K562 (cell line): ENCODE results near the gene ABCB6. TPM values are rescaled to one million over a fixed set of nuclear protein-coding genes. Genes with fewer than 3 reads are reported as not detected.

ENCODE experiments used
- ATAC-seq: fragments of 200-7000 bp; cut with Tn5 transposase; 3 replicates; pipeline ENCODE4 v1.9.1; 2020; ENCODE audit warnings: moderate library complexity
- BruUV-seq: library from RNA; stranded (reverse); fragments of 400-500 nt; replicated peaks from 2 replicates; lab custom pipeline; 2021; lab: Mats Ljungman, UMichigan
- CTCF ChIA-PET: fragments of 300-600 bp; formaldehyde crosslinking; extraction: SDS; loops from one replicate; lab custom pipeline; 2021; ENCODE audit warnings: low intra/inter-chr PET ratio; lab: Yijun Ruan, JAX
- POLR2A ChIA-PET: fragments of 300-600, 350-650 bp; sonication (Branson Sonifier 250); formaldehyde crosslinking; extraction: SDS; loops from one replicate; lab custom pipeline; 2021; ENCODE audit warnings: antibody characterized with exemption, inconsistent platforms; lab: Yijun Ruan, JAX
- DNase-seq, 4 experiments: peaks; one replicate each; pipeline versions ENCODE4 v3.0.0 to v3.0.0-alpha.2; 2011 to 2018; ENCODE audit warnings: low spot score in 3 of 4, mixed read lengths in 3 of 4; ENCODE audit errors: extremely low read depth in 1 of 4
- FAIRE-seq: peaks from 2 replicates; lab custom pipeline; 2011; peaks lifted over from hg19 to GRCh38; lab: Jason Lieb, UNC
- H2AFZ ChIP-seq: 2 replicates; pipeline ENCODE4 v1.6.0; 2011; ENCODE audit warnings: low read depth, low read length, control low read depth, inconsistent platforms
- H3K27ac ChIP-seq: fragments of 200-600 bp; 3 replicates; pipeline ENCODE4 v1.8.0; 2011; ENCODE audit warnings: low read depth, mild to moderate bottlenecking, control low read depth, inconsistent platforms, low read length, moderate library complexity, mixed read lengths; ENCODE audit errors: extremely low read depth
- H3K27me3 ChIP-seq, 2 experiments: fragments of 300-600 bp in 1 of 2; 2 replicates in 1 of 2; 3 replicates in 1 of 2; pipeline versions ENCODE4 v1.6.0 to v1.8.0; 2011; ENCODE audit warnings: inconsistent platforms in 2 of 2, low read length in 2 of 2, mild to moderate bottlenecking in 1 of 2, mixed read lengths in 1 of 2, moderate library complexity in 1 of 2; ENCODE audit not compliant: control insufficient read depth in 2 of 2, insufficient read depth in 2 of 2
- H3K36me3 ChIP-seq: fragments of 300-600 bp; 3 replicates; pipeline ENCODE4 v1.8.0; 2011; ENCODE audit warnings: mild to moderate bottlenecking, low read length, inconsistent platforms; ENCODE audit not compliant: control insufficient read depth, insufficient read depth
- H3K4me1 ChIP-seq, 2 experiments: fragments of 200-600 bp in 1 of 2; replicated peaks in 1 of 2; 2 replicates in 1 of 2; 3 replicates in 1 of 2; pipeline versions ENCODE4 v1.5.1 to v1.8.0; 2011; ENCODE audit warnings: inconsistent platforms in 2 of 2, low read length in 2 of 2, mild to moderate bottlenecking in 1 of 2, mixed read lengths in 1 of 2, moderate library complexity in 1 of 2; ENCODE audit not compliant: control insufficient read depth in 2 of 2, insufficient read depth in 2 of 2
- H3K4me2 ChIP-seq: 2 replicates; pipeline ENCODE4 v1.6.1; 2011; ENCODE audit warnings: low read length, control low read depth, inconsistent platforms, mixed read lengths; ENCODE audit not compliant: insufficient read depth
- H3K4me3 ChIP-seq: fragments of 200-600 bp; sonication (generic), shearing (Covaris generic); 2 replicates; pipeline ENCODE4 v1.5.1; 2016; ENCODE audit warnings: control low read depth, inconsistent platforms
- H3K79me2 ChIP-seq: fragments of 200-600 bp; 3 replicates; pipeline ENCODE4 v1.8.0; 2011; ENCODE audit warnings: low read length, inconsistent platforms; ENCODE audit not compliant: control insufficient read depth, insufficient read depth
- H3K9ac ChIP-seq, 2 experiments: 2 replicates each; pipeline versions ENCODE4 v1.6.0 to v1.6.1; 2011; ENCODE audit warnings: low read depth in 2 of 2, low read length in 2 of 2, control low read depth in 1 of 2, inconsistent platforms in 1 of 2, mild to moderate bottlenecking in 1 of 2, mixed read lengths in 1 of 2; ENCODE audit not compliant: insufficient read depth in 1 of 2
- H3K9me1 ChIP-seq: one replicate; pipeline ENCODE4 v1.6.0; 2011; ENCODE audit warnings: inconsistent platforms, mild to moderate bottlenecking, low read length, moderate library complexity; ENCODE audit not compliant: control insufficient read depth, insufficient read depth
- H3K9me3 ChIP-seq: replicated peaks from 2 replicates; pipeline ENCODE4 v1.5.1; 2011; ENCODE audit warnings: low read depth, low read length, inconsistent platforms; ENCODE audit not compliant: control insufficient read depth, insufficient read depth
- H4K20me1 ChIP-seq: replicated peaks from 2 replicates; pipeline ENCODE4 v1.6.1; 2011; ENCODE audit warnings: low read length, inconsistent platforms, mixed read lengths; ENCODE audit not compliant: control insufficient read depth, insufficient read depth
- POLR2G ChIP-seq: fragments of 200-400 bp; formaldehyde crosslinking; IDR thresholded peaks from 2 replicates; pipeline ENCODE4 v1.6.1; 2017; ENCODE audit warnings: low read depth, mild to moderate bottlenecking, antibody characterized with exemption, low read length, moderate library complexity
- ZNF274 ChIP-seq: IDR thresholded peaks from 2 replicates; pipeline ENCODE4 v1.6.1; 2011; ENCODE audit warnings: low read depth, mild to moderate bottlenecking, low read length, moderate library complexity, borderline replicate concordance
- WGBS: fragments of 100-300 bp; shearing (Covaris generic); methylation state at CpG from one replicate; pipeline ENCODE4 v1.1.6; 2016; ENCODE audit warnings: low coverage, mixed read lengths; ENCODE audit not compliant: insufficient coverage; ENCODE audit errors: missing lambda C conversion rate; 5-methylcytosine and 5-hydroxymethylcytosine counted together
- in situ Hi-C: fragments of 300-500 bp; cut with MboI; formaldehyde crosslinking; loops from 4 replicates; pipeline ENCODE4 v1.15.0; 2018; ENCODE audit warnings: inconsistent platforms, mixed read lengths
- intact Hi-C: fragments of 100-400 bp; cut with micrococcal nuclease; formaldehyde crosslinking; loops from 2 replicates; pipeline ENCODE4 v1.14.2; 2022
- polyA plus RNA-seq, 8 experiments: library from polyadenylated mRNA; depleted of rRNA in 4 of 8; stranded (reverse) in 5 of 8; unstranded in 3 of 8; fragments of >200 nt; fragmentation: Nextera tagmentation in 2 of 8; fragmentation: Illumina TruSeq in 1 of 8; extraction: Ambion mirVana in 2 of 8; extraction: Trizol in 1 of 8; gene quantifications; 2 replicates each; pipeline versions ENCODE4 v1.2.1 to v1.2.3, GENCODE V29; 2011 to 2014; ENCODE audit warnings: inconsistent platforms in 1 of 8, missing spikeins in 1 of 8
- total RNA-seq, 7 experiments: library from RNA; depleted of rRNA in 6 of 7; stranded (reverse); fragments of >200 nt in 6 of 7; fragmentation: Illumina TruSeq in 2 of 7; extraction: Trizol in 2 of 7; gene quantifications; 2 replicates each; pipeline versions ENCODE4 v1.2.1 to v1.2.3, GENCODE V29; 2011 to 2021; ENCODE audit warnings: low replicate concordance in 1 of 7

The ABCB6 gene
- total and polyA plus RNA-seq, 9 of the 15 experiments (the other 6 are each of a cell fraction or from before 2014, with no cell fraction given), result 3.7 to 29.8 (median 16.8) TPM

DNA sequence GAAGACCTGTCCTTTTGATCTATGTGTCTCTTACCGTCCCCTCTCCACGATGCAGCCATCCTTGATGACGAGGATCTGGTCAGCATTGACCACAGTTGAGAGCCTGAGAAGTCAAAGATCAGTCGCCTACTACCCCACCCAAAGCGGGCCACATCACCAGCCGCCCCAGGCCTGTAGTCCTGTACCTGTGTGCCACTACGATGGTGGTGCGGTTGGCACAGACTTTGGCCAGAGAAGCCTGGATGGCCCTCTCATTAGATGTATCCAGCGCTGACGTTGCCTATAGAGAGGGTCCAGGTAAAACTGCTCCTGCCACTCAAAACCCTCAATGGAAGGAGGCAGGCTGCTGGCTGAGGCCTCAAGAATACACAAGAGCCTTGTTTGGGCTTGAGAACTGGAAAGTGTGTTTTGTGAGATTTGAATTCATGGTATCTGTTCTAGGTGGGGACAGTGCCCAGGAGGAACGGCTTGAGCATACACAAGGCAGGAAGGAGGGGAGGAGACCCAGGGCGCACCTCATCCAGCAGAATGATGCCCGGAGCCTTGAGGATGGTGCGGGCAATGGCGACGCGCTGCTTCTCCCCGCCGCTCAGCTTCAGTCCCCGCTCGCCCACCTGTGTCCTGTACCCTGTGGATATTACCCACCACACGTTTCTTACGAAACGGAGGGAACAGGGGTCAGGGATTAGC is 8.4 kb downstream of the ABCB6 start:
- Histone ChIP-seq H3K4me2 (no peak overlapping the region), H3K9me1 (no peaks in the 10 kb centered on the region), H3K4me1 (peaks cover 16 to 17% of the 10 kb centered on the region in 2 experiments; a peak in 4 of 5 replicates), H3K9me3 (no peaks in the 10 kb centered on the region), H3K79me2 (no peaks in the 10 kb centered on the region; the same call in 1 of the 3 replicates), H3K27me3 (no peaks in the 10 kb centered on the region), H2AFZ (no peak overlapping the region), H3K36me3 (peaks cover 74% of the 10 kb centered on the region), H3K27ac (no peak overlapping the region), H3K9ac (no peak overlapping the region), H3K4me3 (no peak overlapping the region), H4K20me1 (peaks cover 11% of the 10 kb centered on the region; the same call in 1 of the 2 replicates)
- no TSS peak for BruUV-seq
- WGBS, result 95% methylated on average over 20 of the region's 24 CpGs
- TF ChIP-seq POLR2G, result peak; percentile 22; the same call in 1 of the 2 replicates
- no peak for TF ChIP-seq ZNF274
- in situ Hi-C loops, result no loop called here
- intact Hi-C loops, result no loop called here
- ChIA-PET POLR2A (no interaction called here), CTCF (interaction anchor here (0.6 kb wide), 1 partner anchor 150 kb away, joined by 3 read pairs; no protein-coding TSS in a partner anchor)
- no peak for ATAC-seq
- DNase-seq, result no peak
- FAIRE-seq, result no peak
